ENCODE results near the gene PROK1. TPM values are rescaled to one million over a fixed set of nuclear protein-coding genes. Genes with fewer than 3 reads are reported as not detected.

The PROK1 gene
- polyA plus RNA-seq, 1 donor: 0.13 TPM

DNA sequence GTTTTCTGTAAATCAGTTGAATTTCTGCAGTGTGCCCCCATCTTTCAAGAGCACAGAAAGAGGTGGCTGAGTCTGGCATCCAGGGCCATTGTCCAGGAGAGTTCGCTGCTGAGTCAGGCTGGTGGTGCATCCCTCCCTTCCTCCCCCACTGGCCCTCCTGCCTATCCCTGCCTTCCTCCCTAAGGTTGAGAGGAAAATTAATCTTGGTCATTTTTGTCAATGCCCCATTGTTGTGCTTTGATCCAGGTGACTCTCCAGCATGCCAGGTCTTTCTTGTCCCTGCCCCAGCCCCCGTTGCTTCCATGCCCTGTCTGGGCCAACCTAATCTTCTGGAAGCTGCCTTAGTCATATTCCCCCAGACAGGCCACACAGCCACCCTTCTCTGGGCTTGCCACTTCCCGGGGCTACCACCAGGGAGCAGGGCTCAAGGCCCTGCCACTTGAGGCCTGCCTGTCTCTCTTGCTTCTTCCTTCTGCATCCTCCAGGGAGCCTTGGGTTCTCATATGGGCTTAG, 26.6 kb downstream of the PROK1 start:
- no peak for DNase-seq
- peaks cover 8% of the 10 kb centered on the region for H3K4me1 ChIP-seq (ENCODE audit: control insufficient read depth, insufficient read depth, low read length)
- H3K36me3 ChIP-seq (ENCODE audit: control insufficient read depth, insufficient read depth, low read length): no peaks in the 10 kb centered on the region
- no CpG with 5 or more reads among the region's 3 CpGs for WGBS (ENCODE audit: insufficient coverage, low lambda C conversion rate)
- no peak overlapping the region for H3K27ac ChIP-seq (ENCODE audit: low read length)
- H3K4me3 ChIP-seq (ENCODE audit: low read length): no peak overlapping the region
- H3K27me3 ChIP-seq (ENCODE audit: control insufficient read depth, insufficient read depth, low read length): peaks cover 1% of the 10 kb centered on the region
- no peaks in the 10 kb centered on the region for H3K9me3 ChIP-seq (ENCODE audit: control insufficient read depth, low read depth, low read length)

- Histone ChIP-seq H3K4me1 (ENCODE audit: control insufficient read depth, insufficient read depth, low read length) (peaks cover 8% of the 10 kb centered on the region), H3K4me3 (ENCODE audit: low read length) (no peak overlapping the region), H3K36me3 (ENCODE audit: control insufficient read depth, insufficient read depth, low read length) (no peaks in the 10 kb centered on the region), H3K27me3 (ENCODE audit: control insufficient read depth, insufficient read depth, low read length) (peaks cover 5% of the 10 kb centered on the region), H3K9me3 (ENCODE audit: control insufficient read depth, low read depth, low read length) (no peaks in the 10 kb centered on the region), H3K27ac (ENCODE audit: low read length) (no peak overlapping the region)
- DNase-seq: peak in 1 of 2 donors; percentile 39
- no CpG with 5 or more reads among the region's 3 CpGs for WGBS (ENCODE audit: insufficient coverage, low lambda C conversion rate)
These were observed 27.2 kb downstream of the PROK1 start for GRCh38 chr1:110477967-110478640.

- WGBS (ENCODE audit: insufficient coverage, low lambda C conversion rate): no CpG with 5 or more reads among the region's 8 CpGs
- H3K36me3 ChIP-seq (ENCODE audit: control insufficient read depth, insufficient read depth, low read length): no peaks in the 10 kb centered on the region
- H3K4me1 ChIP-seq (ENCODE audit: control insufficient read depth, insufficient read depth, low read length): peaks cover 8% of the 10 kb centered on the region
- no peak for DNase-seq
- no peak overlapping the region for H3K4me3 ChIP-seq (ENCODE audit: low read length)
- H3K9me3 ChIP-seq (ENCODE audit: control insufficient read depth, low read depth, low read length): no peaks in the 10 kb centered on the region
- no peak overlapping the region for H3K27ac ChIP-seq (ENCODE audit: low read length)
- peaks cover 5% of the 10 kb centered on the region for H3K27me3 ChIP-seq (ENCODE audit: control insufficient read depth, insufficient read depth, low read length)
These were observed 27.9 kb downstream of the PROK1 start for GRCh38 chr1:110478886-110479285.

- H3K27ac ChIP-seq (ENCODE audit: low read length): no peak overlapping the region
- peaks cover 8% of the 10 kb centered on the region for H3K4me1 ChIP-seq (ENCODE audit: control insufficient read depth, insufficient read depth, low read length)
- H3K36me3 ChIP-seq (ENCODE audit: control insufficient read depth, insufficient read depth, low read length): no peaks in the 10 kb centered on the region
- H3K9me3 ChIP-seq (ENCODE audit: control insufficient read depth, low read depth, low read length): no peaks in the 10 kb centered on the region
- WGBS (ENCODE audit: insufficient coverage, low lambda C conversion rate): no CpG with 5 or more reads among the region's 4 CpGs
- no peak for DNase-seq
- H3K4me3 ChIP-seq (ENCODE audit: low read length): no peak overlapping the region
- H3K27me3 ChIP-seq (ENCODE audit: control insufficient read depth, insufficient read depth, low read length): peaks cover 8% of the 10 kb centered on the region
These were observed 29.6 kb downstream of the PROK1 start for GRCh38 chr1:110480356-110481096.

- Histone ChIP-seq H3K4me1 (ENCODE audit: control insufficient read depth, insufficient read depth, low read length) (peaks cover 6% of the 10 kb centered on the region), H3K4me3 (ENCODE audit: low read length) (no peak overlapping the region), H3K36me3 (ENCODE audit: control insufficient read depth, insufficient read depth, low read length) (no peaks in the 10 kb centered on the region), H3K9me3 (ENCODE audit: control insufficient read depth, low read depth, low read length) (no peaks in the 10 kb centered on the region), H3K27ac (ENCODE audit: low read length) (no peak overlapping the region), H3K27me3 (ENCODE audit: control insufficient read depth, insufficient read depth, low read length) (peaks cover 8% of the 10 kb centered on the region)
- no peak for DNase-seq
- WGBS (ENCODE audit: insufficient coverage, low lambda C conversion rate): 100% methylated on average over 1 of the region's 12 CpGs
These were observed 31.1 kb downstream of the PROK1 start for GRCh38 chr1:110481968-110482623.

DNA sequence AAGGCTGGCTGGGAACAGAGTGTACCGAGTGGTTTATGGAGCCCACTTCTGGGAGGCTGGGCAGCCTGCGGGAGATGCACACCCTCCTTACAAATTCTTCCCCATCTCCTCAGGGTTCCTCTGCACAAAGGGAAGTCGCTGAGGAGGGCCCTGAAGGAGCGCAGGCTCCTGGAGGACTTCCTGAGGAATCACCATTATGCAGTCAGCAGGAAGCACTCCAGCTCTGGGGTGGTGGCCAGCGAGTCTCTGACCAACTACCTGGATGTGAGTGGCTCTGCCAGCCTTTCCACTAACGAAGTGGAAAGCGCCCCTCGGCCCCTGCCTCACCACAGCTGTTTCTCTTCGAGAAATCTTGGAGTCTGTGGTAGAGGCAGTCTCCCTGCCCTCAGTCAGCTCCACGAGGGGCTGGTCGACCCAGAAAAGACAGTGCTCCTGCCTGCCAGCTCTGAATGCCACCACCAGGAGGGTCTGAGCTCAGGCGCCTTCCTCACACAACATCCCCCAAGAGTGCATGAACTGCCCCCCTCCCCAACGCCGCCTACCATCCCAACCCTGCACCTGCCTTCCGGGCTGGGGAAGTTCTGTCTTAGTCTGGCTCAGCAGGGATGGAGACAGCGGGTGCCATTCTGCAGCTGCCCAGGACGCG, 31.8 kb downstream of the PROK1 start:
- peaks cover under 1% of the 10 kb centered on the region for H3K4me1 ChIP-seq (ENCODE audit: control insufficient read depth, insufficient read depth, low read length)
- WGBS (ENCODE audit: insufficient coverage, low lambda C conversion rate): no CpG with 5 or more reads among the region's 18 CpGs
- DNase-seq: no peak

DNA sequence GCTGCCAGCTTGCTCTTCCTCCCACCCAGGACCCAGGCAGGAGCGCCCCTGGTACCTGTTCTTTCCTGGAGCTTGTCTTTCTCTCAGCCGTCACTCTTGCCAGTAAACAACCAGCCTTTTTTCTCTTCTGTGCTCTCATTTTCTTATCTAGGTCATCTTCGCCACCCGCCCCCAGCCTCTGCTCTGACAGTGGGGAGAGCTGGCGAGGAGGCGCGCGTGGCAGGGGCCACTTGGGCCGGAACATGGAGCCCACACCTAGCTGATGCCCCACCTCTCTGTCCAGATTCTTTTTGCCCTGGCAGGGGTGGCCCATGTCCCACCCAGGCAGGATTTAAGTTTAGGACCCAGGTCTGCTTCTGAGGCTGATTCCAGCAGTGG, 32.3 kb downstream of the PROK1 start:
- no peak overlapping the region for H3K27ac ChIP-seq (ENCODE audit: low read length)
- no CpG with 5 or more reads among the region's 9 CpGs for WGBS (ENCODE audit: insufficient coverage, low lambda C conversion rate)
- H3K4me1 ChIP-seq (ENCODE audit: control insufficient read depth, insufficient read depth, low read length): no peaks in the 10 kb centered on the region
- H3K36me3 ChIP-seq (ENCODE audit: control insufficient read depth, insufficient read depth, low read length): no peaks in the 10 kb centered on the region
- no peak for DNase-seq
- H3K27me3 ChIP-seq (ENCODE audit: control insufficient read depth, insufficient read depth, low read length): peaks cover 8% of the 10 kb centered on the region
- H3K4me3 ChIP-seq (ENCODE audit: low read length): no peak overlapping the region
- H3K9me3 ChIP-seq (ENCODE audit: control insufficient read depth, low read depth, low read length): no peaks in the 10 kb centered on the region

More for the DNA sequence above, 31.8 kb downstream of the PROK1 start:
- Histone ChIP-seq H3K9me3 (ENCODE audit: control insufficient read depth, low read depth, low read length) (no peaks in the 10 kb centered on the region), H3K27me3 (ENCODE audit: control insufficient read depth, insufficient read depth, low read length) (peaks cover 8% of the 10 kb centered on the region), H3K27ac (ENCODE audit: low read length) (no peak overlapping the region), H3K36me3 (ENCODE audit: control insufficient read depth, insufficient read depth, low read length) (no peaks in the 10 kb centered on the region), H3K4me3 (ENCODE audit: low read length) (no peak overlapping the region)

DNA sequence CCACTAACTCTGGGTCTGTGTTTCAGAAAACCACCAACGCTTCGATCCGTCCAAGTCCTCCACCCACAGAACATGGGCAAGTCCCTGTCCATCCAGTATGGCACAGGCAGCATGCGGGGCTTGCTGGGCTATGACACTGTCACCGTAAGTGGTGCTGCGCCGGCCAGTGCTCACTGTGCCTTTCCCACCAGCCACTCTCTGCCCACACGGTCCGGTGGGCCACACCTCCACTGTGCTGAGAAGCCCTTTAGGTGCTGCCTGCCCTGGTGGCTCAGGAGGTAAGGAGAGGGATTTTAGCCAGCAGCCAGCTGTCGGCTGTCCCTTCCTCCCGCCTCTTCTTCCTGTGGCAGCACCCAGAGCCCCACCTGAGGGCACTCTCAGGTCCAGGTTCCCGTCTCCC, 33.9 kb downstream of the PROK1 start:
- DNase-seq: no peak
- Histone ChIP-seq H3K36me3 (ENCODE audit: control insufficient read depth, insufficient read depth, low read length) (no peaks in the 10 kb centered on the region), H3K27ac (ENCODE audit: low read length) (no peak overlapping the region), H3K4me3 (ENCODE audit: low read length) (no peak overlapping the region), H3K9me3 (ENCODE audit: control insufficient read depth, low read depth, low read length) (no peaks in the 10 kb centered on the region), H3K27me3 (ENCODE audit: control insufficient read depth, insufficient read depth, low read length) (peaks cover 8% of the 10 kb centered on the region), H3K4me1 (ENCODE audit: control insufficient read depth, insufficient read depth, low read length) (no peaks in the 10 kb centered on the region)
- no CpG with 5 or more reads among the region's 12 CpGs for WGBS (ENCODE audit: insufficient coverage, low lambda C conversion rate)

GRCh38 chr1:110485725-110486124, 34.8 kb downstream of the PROK1 start:
- WGBS (ENCODE audit: insufficient coverage, low lambda C conversion rate): no CpG with 5 or more reads among the region's 2 CpGs
- Histone ChIP-seq H3K9me3 (ENCODE audit: control insufficient read depth, low read depth, low read length) (no peaks in the 10 kb centered on the region), H3K27me3 (ENCODE audit: control insufficient read depth, insufficient read depth, low read length) (peaks cover 8% of the 10 kb centered on the region), H3K27ac (ENCODE audit: low read length) (no peak overlapping the region), H3K36me3 (ENCODE audit: control insufficient read depth, insufficient read depth, low read length) (no peaks in the 10 kb centered on the region), H3K4me3 (ENCODE audit: low read length) (no peak overlapping the region), H3K4me1 (ENCODE audit: control insufficient read depth, insufficient read depth, low read length) (no peaks in the 10 kb centered on the region)
- DNase-seq: no peak

DNA sequence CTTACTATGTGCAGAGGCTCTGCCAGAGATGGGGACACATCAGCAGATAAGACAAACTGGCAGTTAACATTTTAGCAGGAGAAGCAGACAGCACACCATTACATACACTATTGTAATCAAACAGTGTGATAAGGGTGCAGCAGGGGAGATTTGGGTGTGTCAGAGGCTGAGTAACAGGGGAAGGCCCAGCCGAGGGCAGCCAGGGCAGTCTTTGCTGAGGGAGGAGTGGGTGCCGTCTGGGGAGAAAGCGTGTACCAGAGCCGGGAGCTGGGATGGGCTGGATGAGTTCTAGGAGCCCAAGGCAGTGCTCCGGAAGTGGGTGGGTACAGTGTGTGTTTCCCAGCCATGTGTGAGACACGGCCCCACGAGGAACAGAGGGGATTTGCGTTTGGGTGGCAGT, 36.8 kb downstream of the PROK1 start:
- peaks cover 4% of the 10 kb centered on the region for H3K27me3 ChIP-seq (ENCODE audit: control insufficient read depth, insufficient read depth, low read length)

More for the DNA sequence above, 36.8 kb downstream of the PROK1 start:
- Histone ChIP-seq H3K36me3 (ENCODE audit: control insufficient read depth, insufficient read depth, low read length) (no peaks in the 10 kb centered on the region), H3K9me3 (ENCODE audit: control insufficient read depth, low read depth, low read length) (no peaks in the 10 kb centered on the region), H3K4me1 (ENCODE audit: control insufficient read depth, insufficient read depth, low read length) (no peaks in the 10 kb centered on the region), H3K4me3 (ENCODE audit: low read length) (no peak overlapping the region), H3K27ac (ENCODE audit: low read length) (no peak overlapping the region)
- DNase-seq: peak in 1 of 2 donors; percentile 35
- no CpG with 5 or more reads among the region's 8 CpGs for WGBS (ENCODE audit: insufficient coverage, low lambda C conversion rate)
